ENCODE measurements around the gene NR1I2.

GRCh38 chr3:119765239-119765638 lies 16.7 kb upstream of the NR1I2 start:
- TF ChIP-seq POLR2AphosphoS5 (IDR thresholded peaks at IDR 0.05; ENCODE audit: borderline replicate concordance, low read depth, low read length) (no peak), EZH2 (IDR thresholded peaks at IDR 0.05) (no peak), FOXP2 (optimal IDR thresholded peaks at IDR 0.05; ENCODE audit: control extremely low read depth, extremely low read length, insufficient read depth) (no peak)
